HepG2 (cell line): ENCODE measurements around the gene TRMT1. TPM values are rescaled to one million over a fixed set of nuclear protein-coding genes. Genes with fewer than 3 reads are reported as not detected.

Source experiments
- ARNT2 ChIP-seq: sonication (generic); formaldehyde crosslinking; IDR thresholded peaks from 2 replicates; pipeline ENCODE4 v1.8.0; 2022; ENCODE audit warnings: mild to moderate bottlenecking, low read depth, missing genetic modification reagents, moderate library complexity
- ASH2L ChIP-seq: fragments of 300-600, 200-600 bp; sonication (generic); IDR thresholded peaks from 2 replicates; pipeline ENCODE4 v1.7.0; 2017; ENCODE audit warnings: low read depth, mild to moderate bottlenecking, moderate library complexity, mixed read lengths, low read length; ENCODE audit not compliant: insufficient read length
- ATM ChIP-seq: fragments of 450-650 bp; IDR thresholded peaks from 2 replicates; pipeline ENCODE4 v1.7.1; 2017; ENCODE audit warnings: mild to moderate bottlenecking, borderline replicate concordance
- GZF1 ChIP-seq: sonication (generic); formaldehyde crosslinking; IDR thresholded peaks from 2 replicates; pipeline ENCODE4 v1.5.1; 2020; ENCODE audit warnings: mild to moderate bottlenecking, missing genetic modification reagents
- KIAA2018 ChIP-seq: sonication (generic); formaldehyde crosslinking; IDR thresholded peaks from 2 replicates; pipeline ENCODE4 v1.5.0; 2020; ENCODE audit warnings: mild to moderate bottlenecking, missing genetic modification reagents, borderline replicate concordance
- KLF6 ChIP-seq: IDR thresholded peaks from 2 replicates; pipeline ENCODE4 v1.8.0; 2016; ENCODE audit warnings: missing biosample characterization, missing genetic modification reagents
- NFIB ChIP-seq: sonication (generic); formaldehyde crosslinking; IDR thresholded peaks from 2 replicates; pipeline ENCODE4 v1.9.0; 2021; ENCODE audit warnings: missing genetic modification reagents, mild to moderate bottlenecking, borderline replicate concordance
- NFYC ChIP-seq: IDR thresholded peaks from 2 replicates; pipeline ENCODE4 v1.6.1; 2016; ENCODE audit warnings: missing genetic modification reagents, missing compliant biosample characterization
- SMAD1 ChIP-seq: sonication (generic); formaldehyde crosslinking; IDR thresholded peaks from 2 replicates; pipeline ENCODE4 v1.4.0; 2020; ENCODE audit warnings: missing genetic modification reagents, low read depth, mild to moderate bottlenecking, borderline replicate concordance
- YY1 ChIP-seq: IDR thresholded peaks from 2 replicates; pipeline ENCODE4 v1.6.1; 2011; ENCODE audit warnings: low read length, low read depth, moderate library complexity, mild to moderate bottlenecking; ENCODE audit not compliant: insufficient read depth, insufficient replicate concordance
- ZFP1 ChIP-seq: IDR thresholded peaks from 2 replicates; pipeline ENCODE4 v1.6.1; 2016
- ZFP36L1 ChIP-seq: sonication (generic); formaldehyde crosslinking; IDR thresholded peaks from 2 replicates; pipeline ENCODE4 v1.8.0; 2022; ENCODE audit warnings: mild to moderate bottlenecking, missing genetic modification reagents, moderate library complexity
- ZFX ChIP-seq: sonication (generic); formaldehyde crosslinking; IDR thresholded peaks from 2 replicates; pipeline ENCODE4 v1.4.0; 2020; ENCODE audit warnings: mild to moderate bottlenecking, low read depth, missing genetic modification reagents, moderate library complexity
- ZNF770 ChIP-seq: sonication (generic); formaldehyde crosslinking; IDR thresholded peaks from 2 replicates; pipeline ENCODE4 v1.5.0; 2020; ENCODE audit warnings: mild to moderate bottlenecking, missing genetic modification reagents
- ZNF781 ChIP-seq: sonication (generic); formaldehyde crosslinking; IDR thresholded peaks from 2 replicates; pipeline ENCODE4 v1.5.1; 2020; ENCODE audit warnings: borderline replicate concordance, mild to moderate bottlenecking, missing genetic modification reagents; ENCODE audit errors: not compliant biosample characterization
- ZNF883 ChIP-seq: sonication (generic); formaldehyde crosslinking; IDR thresholded peaks from 2 replicates; pipeline ENCODE4 v1.5.1; 2020; ENCODE audit warnings: mild to moderate bottlenecking, missing genetic modification reagents; ENCODE audit errors: not compliant biosample characterization
- polyA plus RNA-seq, 8 experiments: library from polyadenylated mRNA; depleted of rRNA in 3 of 8; stranded (reverse) in 7 of 8; unstranded in 1 of 8; fragments of >200 nt; fragmentation: Illumina TruSeq in 4 of 8; extraction: Trizol in 4 of 8; gene quantifications; 2 replicates each; pipeline versions ENCODE4 v1.2.1 to v1.2.3, GENCODE V29; 2011 to 2016; ENCODE audit warnings: low read depth in 4 of 8, missing spikeins in 1 of 8, mixed read lengths in 1 of 8; ENCODE audit not compliant: insufficient read depth in 1 of 8
- total RNA-seq, 5 experiments: library from RNA; depleted of rRNA; stranded (reverse); fragments of >200 nt; fragmentation: Illumina TruSeq; extraction: Trizol; gene quantifications; 2 replicates each; pipeline ENCODE4 v1.2.3, GENCODE V29; 2016; ENCODE audit warnings: low read depth in 1 of 5
- TF ChIP-seq, protein P1 (sequence below): sonication (generic); formaldehyde crosslinking; IDR thresholded peaks from 2 replicates; pipeline ENCODE4 v1.9.0; 2022; ENCODE audit warnings: missing genetic modification reagents, mild to moderate bottlenecking, borderline replicate concordance

Gene TRMT1
- total and polyA plus RNA-seq, 2 of the 13 experiments (the other 11 are each of a cell fraction or from before 2014, with no cell fraction given), result 35.5 to 44.1 TPM

DNA sequence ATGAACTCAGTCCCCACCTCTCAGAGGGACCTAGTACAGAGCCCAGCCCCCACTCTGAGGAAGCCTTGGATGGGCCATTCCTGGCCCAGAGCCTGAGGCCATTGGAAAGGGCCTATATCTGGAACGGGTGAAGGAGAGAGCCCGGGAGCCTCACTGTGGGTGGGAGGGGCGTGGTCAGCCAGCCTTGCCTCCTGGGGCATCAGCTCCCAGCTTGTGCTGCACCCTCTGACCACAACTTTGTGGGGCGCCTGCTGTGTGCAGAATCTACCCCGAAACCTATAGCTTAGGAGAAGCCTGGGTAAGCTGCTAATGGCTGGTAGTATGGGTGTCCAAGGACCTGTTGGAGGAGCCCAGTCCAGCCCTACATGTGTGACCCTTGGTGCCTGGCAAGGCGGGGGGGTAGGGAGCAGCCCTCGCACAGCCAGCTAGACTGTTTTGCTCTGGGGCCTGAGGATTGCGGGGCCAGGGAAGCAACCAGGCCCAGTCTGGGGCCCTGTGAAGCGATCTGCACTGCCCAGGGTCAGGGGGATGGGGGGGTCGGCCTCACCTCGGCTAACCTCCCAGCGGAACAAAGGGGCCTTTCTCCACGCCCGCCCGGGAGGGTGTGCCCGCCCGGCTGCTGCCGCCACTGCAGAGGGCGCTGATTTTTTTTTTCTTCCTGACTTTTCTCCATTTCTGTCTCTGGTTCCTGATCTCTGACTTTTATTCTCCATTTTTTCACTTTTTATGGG lies 56.1 kb downstream of the TRMT1 start (continued):
- TF ChIP-seq KLF6 (CRISPR knock-in tag), result no peak
- TF ChIP-seq ATM, result no peak
- TF ChIP-seq ZFP36L1 (CRISPR knock-in tag), result peak; percentile 83
- no peak for TF ChIP-seq KIAA2018 (CRISPR knock-in tag)
- TF ChIP-seq, protein P1, sequence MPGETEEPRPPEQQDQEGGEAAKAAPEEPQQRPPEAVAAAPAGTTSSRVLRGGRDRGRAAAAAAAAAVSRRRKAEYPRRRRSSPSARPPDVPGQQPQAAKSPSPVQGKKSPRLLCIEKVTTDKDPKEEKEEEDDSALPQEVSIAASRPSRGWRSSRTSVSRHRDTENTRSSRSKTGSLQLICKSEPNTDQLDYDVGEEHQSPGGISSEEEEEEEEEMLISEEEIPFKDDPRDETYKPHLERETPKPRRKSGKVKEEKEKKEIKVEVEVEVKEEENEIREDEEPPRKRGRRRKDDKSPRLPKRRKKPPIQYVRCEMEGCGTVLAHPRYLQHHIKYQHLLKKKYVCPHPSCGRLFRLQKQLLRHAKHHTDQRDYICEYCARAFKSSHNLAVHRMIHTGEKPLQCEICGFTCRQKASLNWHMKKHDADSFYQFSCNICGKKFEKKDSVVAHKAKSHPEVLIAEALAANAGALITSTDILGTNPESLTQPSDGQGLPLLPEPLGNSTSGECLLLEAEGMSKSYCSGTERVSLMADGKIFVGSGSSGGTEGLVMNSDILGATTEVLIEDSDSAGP (CRISPR knock-in tag), result peak; percentile 51
- TF ChIP-seq ZNF770 (CRISPR knock-in tag), result 0 out of 2 replicates have a peak, but pooled peaks have one; percentile 13
- TF ChIP-seq GZF1 (CRISPR knock-in tag), result no peak
- TF ChIP-seq NFIB, result no peak
- TF ChIP-seq YY1, result peak; percentile 36
- no peak for TF ChIP-seq NFYC (CRISPR knock-in tag)
- TF ChIP-seq ZNF883, result no peak
- TF ChIP-seq ARNT2, result peak; percentile 67; the same call in 1 of the 2 replicates
- TF ChIP-seq ZNF781 (CRISPR knock-in tag), result no peak
- no peak; the same call in 1 of the 2 replicates for TF ChIP-seq SMAD1 (CRISPR knock-in tag)
- TF ChIP-seq ZFP1 (CRISPR knock-in tag), result no peak; the same call in 1 of the 2 replicates
- peak; percentile 96 for TF ChIP-seq ZFX (CRISPR knock-in tag)
- TF ChIP-seq ASH2L, result peak; percentile 41
